Progenitor cell of endocrine pancreas (in vitro differentiated cells): Measurements from ENCODE around the gene ATP6V0C. TPM values are rescaled to one million over a fixed set of nuclear protein-coding genes. Genes with fewer than 3 reads are reported as not detected.
A peak's percentile ranks its signal among the peaks of the same experiment; 100 is the strongest.

Source experiments
- DNase-seq: peaks from one replicate; pipeline ENCODE4 v3.0.0; 2021; ENCODE audit warnings: low spot score; ENCODE audit not compliant: unreplicated experiment
- H3K27ac Mint-ChIP-seq: 2 replicates; pipeline ENCODE4 v1.8.0; 2021; ENCODE audit warnings: mild to moderate bottlenecking, moderate library complexity, mixed read lengths
- H3K27me3 Mint-ChIP-seq: 2 replicates; pipeline ENCODE4 v1.8.0; 2021; ENCODE audit warnings: mixed read lengths
- H3K36me3 Mint-ChIP-seq: 2 replicates; pipeline ENCODE4 v1.8.0; 2022; ENCODE audit warnings: mixed read lengths; ENCODE audit not compliant: insufficient read depth
- H3K4me1 Mint-ChIP-seq: 2 replicates; pipeline ENCODE4 v1.8.0; 2021; ENCODE audit warnings: low read depth, mixed read lengths
- H3K4me3 Mint-ChIP-seq: 2 replicates; pipeline ENCODE4 v1.8.0; 2021; ENCODE audit warnings: low read depth, mild to moderate bottlenecking, moderate library complexity, mixed read lengths
- H3K9me3 Mint-ChIP-seq: 2 replicates; pipeline ENCODE4 v1.8.0; 2021; ENCODE audit warnings: low read depth, mixed read lengths
- total RNA-seq: library from RNA; stranded (reverse); gene quantifications from 2 replicates; pipeline ENCODE4 v1.2.1, GENCODE V29; 2021
- TF ChIP-seq, protein P1 (sequence below): fragments of 200-600 bp; sonication (generic); IDR thresholded peaks from one replicate; pipeline ENCODE4 v1.5.0; 2021; ENCODE audit warnings: antibody characterized with exemption, mild to moderate bottlenecking; ENCODE audit not compliant: unreplicated experiment

ATP6V0C gene
- total RNA-seq, 1 donor from 2014 or later: 169 TPM

- TF ChIP-seq, protein P1, sequence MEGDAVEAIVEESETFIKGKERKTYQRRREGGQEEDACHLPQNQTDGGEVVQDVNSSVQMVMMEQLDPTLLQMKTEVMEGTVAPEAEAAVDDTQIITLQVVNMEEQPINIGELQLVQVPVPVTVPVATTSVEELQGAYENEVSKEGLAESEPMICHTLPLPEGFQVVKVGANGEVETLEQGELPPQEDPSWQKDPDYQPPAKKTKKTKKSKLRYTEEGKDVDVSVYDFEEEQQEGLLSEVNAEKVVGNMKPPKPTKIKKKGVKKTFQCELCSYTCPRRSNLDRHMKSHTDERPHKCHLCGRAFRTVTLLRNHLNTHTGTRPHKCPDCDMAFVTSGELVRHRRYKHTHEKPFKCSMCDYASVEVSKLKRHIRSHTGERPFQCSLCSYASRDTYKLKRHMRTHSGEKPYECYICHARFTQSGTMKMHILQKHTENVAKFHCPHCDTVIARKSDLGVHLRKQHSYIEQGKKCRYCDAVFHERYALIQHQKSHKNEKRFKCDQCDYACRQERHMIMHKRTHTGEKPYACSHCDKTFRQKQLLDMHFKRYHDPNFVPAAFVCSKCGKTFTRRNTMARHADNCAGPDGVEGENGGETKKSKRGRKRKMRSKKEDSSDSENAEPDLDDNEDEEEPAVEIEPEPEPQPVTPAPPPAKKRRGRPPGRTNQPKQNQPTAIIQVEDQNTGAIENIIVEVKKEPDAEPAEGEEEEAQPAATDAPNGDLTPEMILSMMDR: no peak
- H3K4me3 Mint-ChIP-seq: no peak overlapping the region
- H3K9me3 Mint-ChIP-seq: no peaks in the 10 kb centered on the region
- H3K27me3 Mint-ChIP-seq: no peaks in the 10 kb centered on the region
- peaks cover 3% of the 10 kb centered on the region for H3K36me3 Mint-ChIP-seq
- DNase-seq: no peak
- H3K27ac Mint-ChIP-seq: no peak overlapping the region
- no peaks in the 10 kb centered on the region for H3K4me1 Mint-ChIP-seq
These were observed 13.8 kb upstream of the ATP6V0C start for GRCh38 chr16:2499890-2500429.

DNA sequence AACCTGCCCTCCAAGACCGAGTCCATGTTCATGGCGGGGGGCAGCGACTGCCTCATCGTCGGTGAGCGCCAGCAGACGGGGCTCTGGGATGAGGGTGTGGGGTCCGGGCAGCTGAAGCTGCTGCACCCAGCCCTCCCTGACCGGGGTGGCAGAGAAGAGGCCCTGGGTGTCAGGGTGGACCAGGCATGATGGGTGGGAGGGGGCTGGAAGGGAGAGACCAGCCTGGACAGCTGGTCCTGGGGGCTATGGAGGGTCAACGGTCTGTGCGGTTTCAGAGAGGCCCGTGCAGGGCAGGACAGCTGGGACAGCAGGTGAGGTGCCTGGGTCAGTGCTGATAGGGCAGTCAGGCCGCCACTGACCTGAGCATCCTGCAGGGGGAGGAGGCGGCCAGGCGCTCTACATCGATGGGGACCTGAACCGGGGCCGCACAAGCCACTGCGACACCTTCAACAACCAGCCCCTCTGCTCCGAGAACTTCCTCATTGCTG, 13.3 kb upstream of the ATP6V0C start:
- no peaks in the 10 kb centered on the region for H3K4me1 Mint-ChIP-seq
- no peak for DNase-seq
- H3K27me3 Mint-ChIP-seq: no peaks in the 10 kb centered on the region
- no peak overlapping the region for H3K27ac Mint-ChIP-seq
- TF ChIP-seq, protein P1: no peak
- peaks cover 3% of the 10 kb centered on the region for H3K36me3 Mint-ChIP-seq
- no peaks in the 10 kb centered on the region for H3K9me3 Mint-ChIP-seq
- no peak overlapping the region for H3K4me3 Mint-ChIP-seq

GRCh38 chr16:2500918-2501750, 12.6 kb upstream of the ATP6V0C start:
- DNase-seq: peak; percentile 90
- Mint-ChIP-seq H3K27ac (no peak overlapping the region), H3K27me3 (no peaks in the 10 kb centered on the region), H3K4me3 (peak overlapping the region; percentile 19), H3K9me3 (no peaks in the 10 kb centered on the region), H3K36me3 (peaks cover 3% of the 10 kb centered on the region), H3K4me1 (no peaks in the 10 kb centered on the region)
- TF ChIP-seq, protein P1: peak; percentile 99

GRCh38 chr16:2501946-2502895, 11.5 kb upstream of the ATP6V0C start:
- peaks cover 3% of the 10 kb centered on the region for H3K36me3 Mint-ChIP-seq
- no peak overlapping the region for H3K4me3 Mint-ChIP-seq
- H3K9me3 Mint-ChIP-seq: no peaks in the 10 kb centered on the region
- TF ChIP-seq, protein P1: no peak
- H3K27ac Mint-ChIP-seq: no peak overlapping the region
- H3K4me1 Mint-ChIP-seq: no peaks in the 10 kb centered on the region
- no peaks in the 10 kb centered on the region for H3K27me3 Mint-ChIP-seq
- no peak for DNase-seq

GRCh38 chr16:2505695-2506094, 8.1 kb upstream of the ATP6V0C start:
- peak overlapping the region; percentile 59 for H3K27ac Mint-ChIP-seq
- H3K9me3 Mint-ChIP-seq: no peaks in the 10 kb centered on the region
- TF ChIP-seq, protein P1: no peak
- H3K4me3 Mint-ChIP-seq: no peak overlapping the region
- H3K36me3 Mint-ChIP-seq: peaks cover 3% of the 10 kb centered on the region
- DNase-seq: no peak
- H3K27me3 Mint-ChIP-seq: no peaks in the 10 kb centered on the region
- no peaks in the 10 kb centered on the region for H3K4me1 Mint-ChIP-seq
